ENCODE measurements around the gene STAB2.

- no peak for TF ChIP-seq POLR2AphosphoS5 (IDR thresholded peaks at IDR 0.05; ENCODE audit: low read depth, low read length)
- no peak for TF ChIP-seq REST (IDR thresholded peaks at IDR 0.05; ENCODE audit: insufficient read depth in 1 of 2, low read depth in 2 of 2, low read length in 2 of 2)
- TF ChIP-seq TAF1 (IDR thresholded peaks at IDR 0.05; ENCODE audit: borderline replicate concordance, insufficient read depth, low read length): no peak
These were observed 184.4 kb downstream of the STAB2 start for GRCh38 chr12:103771466-103771865.
